ENCODE measurements around the gene NPAS3.

GRCh38 chr14:33846100-33846824 is 907.6 kb downstream of the NPAS3 start:
- TF ChIP-seq, protein P1, sequence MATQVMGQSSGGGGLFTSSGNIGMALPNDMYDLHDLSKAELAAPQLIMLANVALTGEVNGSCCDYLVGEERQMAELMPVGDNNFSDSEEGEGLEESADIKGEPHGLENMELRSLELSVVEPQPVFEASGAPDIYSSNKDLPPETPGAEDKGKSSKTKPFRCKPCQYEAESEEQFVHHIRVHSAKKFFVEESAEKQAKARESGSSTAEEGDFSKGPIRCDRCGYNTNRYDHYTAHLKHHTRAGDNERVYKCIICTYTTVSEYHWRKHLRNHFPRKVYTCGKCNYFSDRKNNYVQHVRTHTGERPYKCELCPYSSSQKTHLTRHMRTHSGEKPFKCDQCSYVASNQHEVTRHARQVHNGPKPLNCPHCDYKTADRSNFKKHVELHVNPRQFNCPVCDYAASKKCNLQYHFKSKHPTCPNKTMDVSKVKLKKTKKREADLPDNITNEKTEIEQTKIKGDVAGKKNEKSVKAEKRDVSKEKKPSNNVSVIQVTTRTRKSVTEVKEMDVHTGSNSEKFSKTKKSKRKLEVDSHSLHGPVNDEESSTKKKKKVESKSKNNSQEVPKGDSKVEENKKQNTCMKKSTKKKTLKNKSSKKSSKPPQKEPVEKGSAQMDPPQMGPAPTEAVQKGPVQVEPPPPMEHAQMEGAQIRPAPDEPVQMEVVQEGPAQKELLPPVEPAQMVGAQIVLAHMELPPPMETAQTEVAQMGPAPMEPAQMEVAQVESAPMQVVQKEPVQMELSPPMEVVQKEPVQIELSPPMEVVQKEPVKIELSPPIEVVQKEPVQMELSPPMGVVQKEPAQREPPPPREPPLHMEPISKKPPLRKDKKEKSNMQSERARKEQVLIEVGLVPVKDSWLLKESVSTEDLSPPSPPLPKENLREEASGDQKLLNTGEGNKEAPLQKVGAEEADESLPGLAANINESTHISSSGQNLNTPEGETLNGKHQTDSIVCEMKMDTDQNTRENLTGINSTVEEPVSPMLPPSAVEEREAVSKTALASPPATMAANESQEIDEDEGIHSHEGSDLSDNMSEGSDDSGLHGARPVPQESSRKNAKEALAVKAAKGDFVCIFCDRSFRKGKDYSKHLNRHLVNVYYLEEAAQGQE (IDR thresholded peaks at IDR 0.05; ENCODE audit: insufficient read depth in 1 of 2, low read depth in 2 of 2, low read length in 2 of 2) = no peak
- no peak for TF ChIP-seq TAF1 (IDR thresholded peaks at IDR 0.05; ENCODE audit: borderline replicate concordance, insufficient read depth, low read length)

Measured in PFSK-1 (cell line).